Uterus (tissue), 2 donors: ENCODE measurements around the gene RESF1.
"Not testable (repeated sequence)": the region's sequence is repeated elsewhere in the genome, so short reads cannot be mapped to it uniquely, and the experiment has no call there.

Experiments
- POLR2A ChIP-seq, 2 donors: fragments of 450-650 bp; IDR thresholded peaks; one replicate each; pipeline ENCODE4 v1.6.1; 2016; ENCODE audit warnings: antibody characterized with exemption in 2 of 2, mild to moderate bottlenecking in 1 of 2, moderate library complexity in 1 of 2
- TF ChIP-seq, protein P1 (sequence below), 4 experiments: fragments of 200-600 bp in 2 of 4; fragments of 450-650 bp in 2 of 4; sonication (generic) in 2 of 4; IDR thresholded peaks; one replicate each; pipeline ENCODE4 v1.5.1; 2016 to 2019; ENCODE audit warnings: antibody characterized with exemption in 4 of 4, mild to moderate bottlenecking in 2 of 4, moderate library complexity in 1 of 4

GRCh38 chr12:31948697-31949359 is 10.4 kb upstream of the RESF1 start:
- TF ChIP-seq, protein P1, sequence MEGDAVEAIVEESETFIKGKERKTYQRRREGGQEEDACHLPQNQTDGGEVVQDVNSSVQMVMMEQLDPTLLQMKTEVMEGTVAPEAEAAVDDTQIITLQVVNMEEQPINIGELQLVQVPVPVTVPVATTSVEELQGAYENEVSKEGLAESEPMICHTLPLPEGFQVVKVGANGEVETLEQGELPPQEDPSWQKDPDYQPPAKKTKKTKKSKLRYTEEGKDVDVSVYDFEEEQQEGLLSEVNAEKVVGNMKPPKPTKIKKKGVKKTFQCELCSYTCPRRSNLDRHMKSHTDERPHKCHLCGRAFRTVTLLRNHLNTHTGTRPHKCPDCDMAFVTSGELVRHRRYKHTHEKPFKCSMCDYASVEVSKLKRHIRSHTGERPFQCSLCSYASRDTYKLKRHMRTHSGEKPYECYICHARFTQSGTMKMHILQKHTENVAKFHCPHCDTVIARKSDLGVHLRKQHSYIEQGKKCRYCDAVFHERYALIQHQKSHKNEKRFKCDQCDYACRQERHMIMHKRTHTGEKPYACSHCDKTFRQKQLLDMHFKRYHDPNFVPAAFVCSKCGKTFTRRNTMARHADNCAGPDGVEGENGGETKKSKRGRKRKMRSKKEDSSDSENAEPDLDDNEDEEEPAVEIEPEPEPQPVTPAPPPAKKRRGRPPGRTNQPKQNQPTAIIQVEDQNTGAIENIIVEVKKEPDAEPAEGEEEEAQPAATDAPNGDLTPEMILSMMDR (IDR thresholded peaks at IDR 0.05): not testable (repeated sequence)
- not testable (repeated sequence) for TF ChIP-seq POLR2A (IDR thresholded peaks at IDR 0.05)
